IgD-negative memory B cell (primary cell): ENCODE measurements around the gene SLC6A18. TPM values are rescaled to one million over a fixed set of nuclear protein-coding genes. Genes with fewer than 3 reads are reported as not detected.

ENCODE experiments used
- H3K27ac Mint-ChIP-seq, 3 donors: one replicate each; pipeline ENCODE4 v1.8.0; 2020 to 2022; ENCODE audit warnings: mild to moderate bottlenecking in 3 of 3, mixed read lengths in 3 of 3, moderate library complexity in 1 of 3
- H3K27me3 Mint-ChIP-seq: one replicate; pipeline ENCODE4 v1.8.0; 2021; ENCODE audit warnings: mixed read lengths
- H3K36me3 Mint-ChIP-seq: one replicate; pipeline ENCODE4 v1.8.0; 2020; ENCODE audit warnings: mild to moderate bottlenecking, mixed read lengths
- H3K4me1 Mint-ChIP-seq, 3 donors: one replicate each; pipeline ENCODE4 v1.8.0; 2020 to 2022; ENCODE audit warnings: mixed read lengths in 3 of 3, mild to moderate bottlenecking in 1 of 3
- H3K4me3 Mint-ChIP-seq, 4 donors: one replicate each; pipeline ENCODE4 v1.8.0; 2020 to 2022; ENCODE audit warnings: mild to moderate bottlenecking in 4 of 4, mixed read lengths in 4 of 4, moderate library complexity in 3 of 4
- H3K9me3 Mint-ChIP-seq, 3 donors: one replicate each; pipeline ENCODE4 v1.8.0; 2020 to 2021; ENCODE audit warnings: mixed read lengths in 3 of 3, mild to moderate bottlenecking in 1 of 3
- polyA plus RNA-seq: library from polyadenylated mRNA; unstranded; fragments of 300-500 nt; fragmentation: Illumina TruSeq; gene quantifications from one replicate; pipeline ENCODE4 v1.2.3, GENCODE V29; 2021

SLC6A18 gene
- polyA plus RNA-seq, 1 donor from 2014 or later: not detected

DNA sequence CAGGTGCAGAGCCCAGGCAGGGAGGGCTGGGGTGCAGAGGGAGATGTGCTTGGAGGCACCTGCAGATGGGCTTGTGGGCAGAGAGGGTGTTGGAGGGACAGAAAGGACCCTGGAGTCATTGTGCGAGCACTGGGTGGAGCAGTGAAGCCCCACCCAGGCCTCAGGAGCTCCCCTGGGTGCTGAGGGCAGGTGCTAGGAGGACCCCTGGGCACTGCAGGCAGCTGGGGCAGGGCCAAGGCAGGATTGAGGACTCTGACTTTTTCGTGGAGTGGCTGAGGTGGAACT, 10.3 kb upstream of the SLC6A18 start:
- H3K4me3 Mint-ChIP-seq: no peak overlapping the region
- peaks cover 7% of the 10 kb centered on the region for H3K27me3 Mint-ChIP-seq
- H3K27ac Mint-ChIP-seq: no peak overlapping the region

GRCh38 chr5:1215320-1216096, 9.7 kb upstream of the SLC6A18 start:
- peak overlapping the region in 1 of 3 donors; percentile 66 for H3K27ac Mint-ChIP-seq
- H3K27me3 Mint-ChIP-seq: peaks cover 8% of the 10 kb centered on the region
- peaks cover 0 to 2% (median 0%) of the 10 kb centered on the region in 3 donors for H3K4me1 Mint-ChIP-seq
- peak overlapping the region in 1 of 4 donors; percentile 63 for H3K4me3 Mint-ChIP-seq
- H3K36me3 Mint-ChIP-seq: no peaks in the 10 kb centered on the region
- H3K9me3 Mint-ChIP-seq: no peaks in the 10 kb centered on the region

More for the DNA sequence above, 10.3 kb upstream of the SLC6A18 start:
- Mint-ChIP-seq H3K4me1 (peaks cover 0 to 2% (median 0%) of the 10 kb centered on the region in 3 donors), H3K9me3 (no peaks in the 10 kb centered on the region), H3K36me3 (no peaks in the 10 kb centered on the region)

DNA sequence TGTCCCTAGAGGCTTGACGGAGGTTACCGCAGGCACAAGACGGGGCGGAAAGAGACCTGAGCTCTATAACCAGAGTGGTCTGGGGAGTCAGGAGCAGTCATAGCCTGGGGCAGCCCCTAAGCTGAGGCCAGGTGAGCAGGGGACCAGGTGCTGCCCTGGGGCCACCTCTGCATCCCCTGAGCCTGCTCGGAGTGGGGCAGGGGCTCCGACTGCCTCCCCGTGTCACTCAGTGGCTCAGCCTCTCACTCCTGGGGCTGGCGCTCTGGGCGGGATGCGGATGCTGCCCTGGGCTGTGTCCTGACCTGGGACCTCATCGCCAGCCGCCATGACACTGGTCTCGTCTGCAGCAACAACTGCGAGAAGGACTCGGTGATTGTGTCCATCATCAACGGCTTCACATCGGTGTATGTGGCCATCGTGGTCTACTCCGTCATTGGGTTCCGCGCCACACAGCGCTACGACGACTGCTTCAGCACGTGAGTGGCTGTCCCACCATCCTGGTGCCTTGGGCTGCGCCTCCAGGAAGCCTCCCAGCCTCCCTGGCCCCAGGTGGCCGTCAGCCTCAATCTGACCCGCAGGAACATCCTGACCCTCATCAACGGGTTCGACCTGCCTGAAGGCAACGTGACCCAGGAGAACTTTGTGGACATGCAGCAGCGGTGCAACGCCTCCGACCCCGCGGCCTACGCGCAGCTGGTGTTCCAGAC, 8.8 kb upstream of the SLC6A18 start:
- H3K27ac Mint-ChIP-seq: peak overlapping the region in 1 of 3 donors; percentile 66
- no peaks in the 10 kb centered on the region for H3K9me3 Mint-ChIP-seq
- H3K36me3 Mint-ChIP-seq: no peaks in the 10 kb centered on the region
- peaks cover 8% of the 10 kb centered on the region for H3K27me3 Mint-ChIP-seq
- peaks cover 0 to 2% (median 0%) of the 10 kb centered on the region in 3 donors for H3K4me1 Mint-ChIP-seq
- H3K4me3 Mint-ChIP-seq: peak overlapping the region in 1 of 4 donors; percentile 63

GRCh38 chr5:1216918-1217295, 8.3 kb upstream of the SLC6A18 start:
- Mint-ChIP-seq H3K36me3 (no peaks in the 10 kb centered on the region), H3K9me3 (no peaks in the 10 kb centered on the region), H3K27me3 (peaks cover 8% of the 10 kb centered on the region), H3K27ac (no peak overlapping the region), H3K4me3 (no peak overlapping the region), H3K4me1 (peaks cover 0 to 2% (median 0%) of the 10 kb centered on the region in 3 donors)

GRCh38 chr5:1217596-1218206, 7.5 kb upstream of the SLC6A18 start:
- Mint-ChIP-seq H3K4me1 (no peaks in the 10 kb centered on the region), H3K27me3 (peaks cover 8% of the 10 kb centered on the region), H3K9me3 (no peaks in the 10 kb centered on the region), H3K4me3 (no peak overlapping the region), H3K36me3 (no peaks in the 10 kb centered on the region), H3K27ac (no peak overlapping the region)

DNA sequence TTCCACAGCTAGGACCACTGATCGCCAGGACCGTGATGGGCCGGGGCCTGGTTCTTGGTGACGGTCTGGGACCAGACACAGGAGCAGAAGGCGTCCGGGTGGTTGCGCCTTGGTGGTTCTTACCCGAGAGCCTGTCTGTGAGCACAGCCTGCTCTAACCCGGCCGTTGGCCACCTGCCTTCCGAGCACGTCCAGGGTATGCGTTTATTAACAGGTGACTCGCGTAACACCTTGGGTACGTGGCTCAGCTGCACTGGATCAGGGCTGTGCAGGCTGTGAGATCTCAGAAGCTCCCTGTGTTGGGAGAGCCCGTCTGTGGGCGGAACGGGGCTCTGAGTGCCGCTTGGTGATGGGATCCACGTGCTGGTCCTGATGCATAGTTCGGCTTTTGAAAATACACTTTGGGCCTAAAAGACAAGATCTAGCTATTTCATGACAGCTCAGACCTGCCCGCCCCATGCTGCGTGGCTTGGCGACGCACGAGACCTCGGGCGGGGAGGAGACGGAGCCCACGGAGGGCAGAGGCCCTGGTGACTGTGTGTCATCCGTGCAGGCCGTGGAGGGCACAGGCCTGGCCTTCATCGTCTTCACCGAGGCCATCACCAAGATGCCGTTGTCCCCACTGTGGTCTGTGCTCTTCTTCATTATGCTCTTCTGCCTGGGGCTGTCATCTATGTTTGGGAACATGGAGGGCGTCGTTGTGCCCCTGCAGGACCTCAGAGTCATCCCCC, 6.7 kb upstream of the SLC6A18 start:
- H3K4me1 Mint-ChIP-seq: no peaks in the 10 kb centered on the region
- peaks cover 8% of the 10 kb centered on the region for H3K27me3 Mint-ChIP-seq
- no peaks in the 10 kb centered on the region for H3K9me3 Mint-ChIP-seq
- H3K27ac Mint-ChIP-seq: peak overlapping the region in 1 of 3 donors; percentile 32
- no peak overlapping the region for H3K4me3 Mint-ChIP-seq
- H3K36me3 Mint-ChIP-seq: no peaks in the 10 kb centered on the region

DNA sequence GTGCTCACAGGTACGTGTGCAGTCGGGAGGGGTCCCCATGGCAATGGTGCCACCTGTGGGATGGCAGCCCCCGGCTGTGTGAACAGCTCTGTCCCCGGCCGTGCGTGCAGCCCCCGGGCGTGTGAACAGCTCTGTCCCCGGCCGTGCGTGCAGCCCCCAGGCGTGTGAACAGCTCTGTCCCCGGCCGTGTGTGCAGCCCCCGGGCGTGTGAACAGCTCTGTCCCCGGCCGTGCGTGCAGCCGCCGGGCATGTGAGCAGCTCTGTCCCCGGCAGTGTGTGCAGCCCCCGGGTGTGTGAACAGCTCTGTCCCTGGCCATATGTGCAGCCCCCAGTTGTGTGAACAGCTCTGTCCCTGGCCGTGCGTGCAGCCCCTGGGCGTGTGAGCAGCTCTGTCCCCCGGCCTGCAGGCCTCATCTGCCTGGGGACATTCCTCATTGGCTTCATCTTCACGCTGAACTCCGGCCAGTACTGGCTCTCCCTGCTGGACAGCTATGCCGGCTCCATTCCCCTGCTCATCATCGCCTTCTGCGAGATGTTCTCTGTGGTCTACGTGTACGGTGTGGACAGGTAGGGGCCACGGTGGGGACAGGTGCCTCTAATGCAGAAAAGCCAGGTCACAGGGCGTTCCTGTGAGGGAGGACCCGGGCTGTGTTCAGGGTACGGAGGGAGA, 5.9 kb upstream of the SLC6A18 start:
- peaks cover 8% of the 10 kb centered on the region for H3K27me3 Mint-ChIP-seq
- H3K4me1 Mint-ChIP-seq: no peaks in the 10 kb centered on the region
- H3K36me3 Mint-ChIP-seq: no peaks in the 10 kb centered on the region
- peak overlapping the region in 1 of 3 donors; percentile 32 for H3K27ac Mint-ChIP-seq
- no peak overlapping the region for H3K4me3 Mint-ChIP-seq
- no peaks in the 10 kb centered on the region for H3K9me3 Mint-ChIP-seq

- H3K9me3 Mint-ChIP-seq: no peaks in the 10 kb centered on the region
Measured at GRCh38 chr5:1219768-1220100, 5.4 kb upstream of the SLC6A18 start.

DNA sequence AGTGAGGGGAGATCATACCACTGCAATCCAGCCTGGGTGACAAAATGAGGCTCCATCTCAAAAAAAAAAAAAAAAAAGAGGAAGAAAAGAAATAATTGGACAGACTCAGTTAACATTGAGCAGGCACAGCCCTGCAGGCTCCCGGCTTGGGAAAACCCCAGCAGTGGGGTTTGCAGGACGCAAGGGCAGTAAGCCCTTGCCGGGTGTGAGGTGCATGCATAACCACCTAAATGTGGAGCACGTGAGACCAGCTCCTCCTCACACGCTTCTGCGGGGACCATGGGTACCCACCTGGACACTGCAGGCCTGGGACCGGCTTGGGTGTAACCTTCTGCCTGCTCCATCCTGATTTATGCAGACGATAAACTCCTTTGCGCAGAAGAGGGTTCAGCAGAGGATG, 4.8 kb upstream of the SLC6A18 start:
- Mint-ChIP-seq H3K4me3 (no peak overlapping the region), H3K27me3 (peaks cover 8% of the 10 kb centered on the region), H3K9me3 (no peaks in the 10 kb centered on the region), H3K27ac (no peak overlapping the region), H3K36me3 (no peaks in the 10 kb centered on the region), H3K4me1 (no peaks in the 10 kb centered on the region)

More at GRCh38 chr5:1219768-1220100, 5.4 kb upstream of the SLC6A18 start:
- no peak overlapping the region for H3K27ac Mint-ChIP-seq
- H3K36me3 Mint-ChIP-seq: no peaks in the 10 kb centered on the region
- H3K27me3 Mint-ChIP-seq: peaks cover 8% of the 10 kb centered on the region
- no peak overlapping the region for H3K4me3 Mint-ChIP-seq
- H3K4me1 Mint-ChIP-seq: no peaks in the 10 kb centered on the region

GRCh38 chr5:1220831-1221230, 4.3 kb upstream of the SLC6A18 start:
- no peak overlapping the region for H3K27ac Mint-ChIP-seq
- no peaks in the 10 kb centered on the region for H3K9me3 Mint-ChIP-seq
- peaks cover 5% of the 10 kb centered on the region for H3K27me3 Mint-ChIP-seq
- no peaks in the 10 kb centered on the region for H3K4me1 Mint-ChIP-seq
- peak overlapping the region in 1 of 4 donors; percentile 65 for H3K4me3 Mint-ChIP-seq
- H3K36me3 Mint-ChIP-seq: no peaks in the 10 kb centered on the region

- H3K36me3 Mint-ChIP-seq: no peaks in the 10 kb centered on the region
- peaks cover 3% of the 10 kb centered on the region for H3K27me3 Mint-ChIP-seq
- no peaks in the 10 kb centered on the region for H3K4me1 Mint-ChIP-seq
- peak overlapping the region in 1 of 3 donors; percentile 71 for H3K27ac Mint-ChIP-seq
- H3K9me3 Mint-ChIP-seq: no peaks in the 10 kb centered on the region
- no peak overlapping the region for H3K4me3 Mint-ChIP-seq
Measured at GRCh38 chr5:1221721-1222120, 3.5 kb upstream of the SLC6A18 start.

DNA sequence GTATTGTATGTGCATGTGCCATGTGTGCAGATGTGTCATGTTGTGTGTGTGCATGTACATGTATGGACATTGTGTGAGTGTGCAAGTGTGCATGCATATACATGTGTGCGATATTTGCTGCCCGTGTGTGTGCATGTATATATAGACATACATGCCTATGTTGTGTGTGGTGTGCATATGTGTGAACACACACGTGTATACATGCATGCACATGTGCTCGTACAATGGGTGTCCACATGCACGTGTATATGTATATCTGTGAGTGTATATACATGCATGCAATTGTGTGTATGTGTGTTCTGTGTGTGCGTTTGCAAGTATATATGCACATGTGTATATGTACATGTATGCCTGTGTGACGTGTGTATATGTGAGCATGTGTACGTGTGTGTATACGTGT, 3.0 kb upstream of the SLC6A18 start:
- H3K27ac Mint-ChIP-seq: no peak overlapping the region

GRCh38 chr5:1222621-1223277, 2.4 kb upstream of the SLC6A18 start:
- Mint-ChIP-seq H3K27me3 (peaks cover 4% of the 10 kb centered on the region), H3K27ac (no peak overlapping the region), H3K4me3 (no peak overlapping the region), H3K4me1 (no peaks in the 10 kb centered on the region), H3K9me3 (no peaks in the 10 kb centered on the region), H3K36me3 (no peaks in the 10 kb centered on the region)

More for the DNA sequence above, 3.0 kb upstream of the SLC6A18 start:
- H3K9me3 Mint-ChIP-seq: no peaks in the 10 kb centered on the region
- no peaks in the 10 kb centered on the region for H3K36me3 Mint-ChIP-seq
- no peaks in the 10 kb centered on the region for H3K4me1 Mint-ChIP-seq
- peaks cover 4% of the 10 kb centered on the region for H3K27me3 Mint-ChIP-seq
- no peak overlapping the region for H3K4me3 Mint-ChIP-seq

GRCh38 chr5:1223278-1223670, 1.9 kb upstream of the SLC6A18 start:
- Mint-ChIP-seq H3K4me3 (no peak overlapping the region), H3K27ac (no peak overlapping the region), H3K4me1 (no peaks in the 10 kb centered on the region), H3K9me3 (no peaks in the 10 kb centered on the region), H3K27me3 (peaks cover 3% of the 10 kb centered on the region), H3K36me3 (no peaks in the 10 kb centered on the region)
